Stomach smooth muscle (tissue), 2 donors: Measurements from ENCODE around the gene MTA3.

ENCODE experiments used
- H3K27ac ChIP-seq: one replicate; pipeline ENCODE4 v1.7.0; 2013; ENCODE audit warnings: mild to moderate bottlenecking, low read length, inconsistent platforms
- H3K27me3 ChIP-seq, 2 donors: one replicate each; pipeline ENCODE4 v1.7.0; 2013; ENCODE audit warnings: low read length in 2 of 2; ENCODE audit not compliant: insufficient read depth in 2 of 2, control insufficient read depth in 1 of 2
- H3K36me3 ChIP-seq, 2 donors: one replicate each; pipeline ENCODE4 v1.7.0; 2013; ENCODE audit warnings: low read length in 2 of 2; ENCODE audit not compliant: control insufficient read depth in 2 of 2, insufficient read depth in 2 of 2
- H3K4me1 ChIP-seq: one replicate; pipeline ENCODE4 v1.7.0; 2013; ENCODE audit warnings: low read length; ENCODE audit not compliant: control insufficient read depth, insufficient read depth
- H3K4me3 ChIP-seq, 2 donors: one replicate each; pipeline ENCODE4 v1.7.0; 2013; ENCODE audit warnings: low read length in 2 of 2
- H3K9ac ChIP-seq, 2 donors: one replicate each; pipeline ENCODE4 v1.7.0; 2013; ENCODE audit warnings: low read length in 2 of 2, mild to moderate bottlenecking in 1 of 2
- H3K9me3 ChIP-seq, 2 donors: one replicate each; pipeline ENCODE4 v1.7.0; 2013; ENCODE audit warnings: low read length in 2 of 2; ENCODE audit not compliant: control insufficient read depth in 2 of 2
- donor health status: healthy.
- donor health status: Pancreatic carcinoma.

MTA3 gene

GRCh38 chr2:42659609-42660008 is 91.2 kb downstream of the MTA3 start:
- Histone ChIP-seq H3K27ac (no peak overlapping the region), H3K4me1 (no peaks in the 10 kb centered on the region), H3K36me3 (peaks cover 3 to 6% of the 10 kb centered on the region in 2 donors), H3K27me3 (no peaks in the 10 kb centered on the region), H3K4me3 (no peak overlapping the region), H3K9ac (no peak overlapping the region), H3K9me3 (no peaks in the 10 kb centered on the region)

GRCh38 chr2:42663106-42663780 is 94.8 kb downstream of the MTA3 start:
- Histone ChIP-seq H3K9ac (peak overlapping the region in 1 of 2 donors; percentile 42), H3K4me3 (no peak overlapping the region), H3K4me1 (no peaks in the 10 kb centered on the region), H3K27ac (no peak overlapping the region), H3K27me3 (no peaks in the 10 kb centered on the region), H3K36me3 (no peaks in the 10 kb centered on the region), H3K9me3 (no peaks in the 10 kb centered on the region)

- Histone ChIP-seq H3K27me3 (no peaks in the 10 kb centered on the region), H3K27ac (no peak overlapping the region), H3K9me3 (no peaks in the 10 kb centered on the region), H3K4me1 (no peaks in the 10 kb centered on the region), H3K9ac (no peak overlapping the region), H3K36me3 (no peaks in the 10 kb centered on the region), H3K4me3 (no peak overlapping the region)
These were observed 95.4 kb downstream of the MTA3 start for GRCh38 chr2:42663828-42664227.

DNA sequence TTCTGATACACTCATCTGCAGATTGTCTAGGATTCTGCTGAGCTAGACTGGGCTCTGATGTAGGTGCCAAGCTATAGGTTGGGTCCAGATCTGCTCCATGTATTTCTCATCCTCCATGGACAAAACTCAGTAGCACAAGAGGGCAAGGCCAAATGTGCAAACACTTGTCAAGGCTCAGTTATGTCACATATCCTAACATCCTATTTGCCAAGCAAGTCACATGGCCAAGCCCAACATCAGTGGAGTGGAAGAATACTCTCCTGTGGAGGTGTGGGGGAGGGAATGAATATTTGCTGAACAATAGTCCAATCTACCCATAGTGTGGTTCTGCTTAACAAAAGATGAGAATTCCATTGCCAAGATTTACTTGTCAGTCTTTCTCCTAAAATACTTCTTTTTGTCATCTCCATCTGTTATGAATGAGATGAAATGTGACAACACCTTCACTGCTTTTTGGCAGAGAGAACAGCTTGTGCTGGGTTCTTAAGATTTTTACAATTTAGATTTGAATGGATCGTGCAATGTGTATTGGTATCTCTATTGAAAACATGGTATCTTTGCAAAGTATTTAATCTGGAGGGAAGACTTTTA is 105.7 kb downstream of the MTA3 start:
- Histone ChIP-seq H3K4me1 (no peaks in the 10 kb centered on the region), H3K36me3 (no peaks in the 10 kb centered on the region), H3K9ac (no peak overlapping the region), H3K27ac (no peak overlapping the region), H3K27me3 (no peaks in the 10 kb centered on the region), H3K4me3 (no peak overlapping the region), H3K9me3 (no peaks in the 10 kb centered on the region)

DNA sequence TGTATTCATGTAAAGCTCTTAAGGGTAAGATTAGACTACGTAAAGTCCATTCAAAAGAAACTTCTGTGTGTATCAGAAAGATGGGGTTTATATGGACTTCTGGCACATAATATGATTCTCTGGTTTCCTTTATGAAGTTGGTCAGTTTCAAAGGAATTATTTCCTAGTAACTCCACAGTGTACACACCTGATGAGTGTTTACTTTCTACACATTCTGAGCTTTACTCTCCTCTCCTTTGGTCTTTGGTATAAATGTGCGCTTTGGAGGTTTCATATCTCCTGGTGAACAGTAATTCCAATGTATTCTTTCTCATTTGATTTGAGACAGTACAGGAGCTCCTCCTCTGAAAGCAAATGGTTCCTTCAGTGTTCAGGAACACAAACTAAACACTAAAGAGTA is 107.4 kb downstream of the MTA3 start:
- Histone ChIP-seq H3K36me3 (no peaks in the 10 kb centered on the region), H3K27me3 (no peaks in the 10 kb centered on the region), H3K9ac (no peak overlapping the region), H3K9me3 (no peaks in the 10 kb centered on the region), H3K27ac (no peak overlapping the region), H3K4me3 (no peak overlapping the region), H3K4me1 (no peaks in the 10 kb centered on the region)

DNA sequence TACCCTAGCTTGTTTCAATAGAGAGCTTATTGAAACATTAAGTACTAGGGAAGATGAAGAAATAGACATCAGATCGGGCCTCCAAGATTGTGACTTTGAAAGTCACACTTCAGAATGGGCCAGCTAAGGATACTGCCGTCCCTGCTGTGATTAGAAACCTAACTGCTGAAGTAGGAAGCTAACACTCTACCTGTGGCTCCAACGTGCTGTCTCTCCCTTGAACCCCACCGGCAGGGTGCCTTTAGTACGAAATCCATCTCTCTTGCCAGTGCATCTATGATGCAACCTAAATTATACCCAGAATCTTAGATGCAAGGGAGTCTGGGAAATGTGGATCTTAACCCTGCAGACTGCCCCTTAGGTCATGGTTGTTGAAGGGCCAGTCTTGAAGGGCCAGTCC is 116.9 kb downstream of the MTA3 start:
- Histone ChIP-seq H3K27me3 (no peaks in the 10 kb centered on the region), H3K4me3 (no peak overlapping the region), H3K9ac (no peak overlapping the region), H3K36me3 (peaks cover 0 to 2% of the 10 kb centered on the region in 2 donors), H3K27ac (no peak overlapping the region), H3K9me3 (no peaks in the 10 kb centered on the region), H3K4me1 (no peaks in the 10 kb centered on the region)

DNA sequence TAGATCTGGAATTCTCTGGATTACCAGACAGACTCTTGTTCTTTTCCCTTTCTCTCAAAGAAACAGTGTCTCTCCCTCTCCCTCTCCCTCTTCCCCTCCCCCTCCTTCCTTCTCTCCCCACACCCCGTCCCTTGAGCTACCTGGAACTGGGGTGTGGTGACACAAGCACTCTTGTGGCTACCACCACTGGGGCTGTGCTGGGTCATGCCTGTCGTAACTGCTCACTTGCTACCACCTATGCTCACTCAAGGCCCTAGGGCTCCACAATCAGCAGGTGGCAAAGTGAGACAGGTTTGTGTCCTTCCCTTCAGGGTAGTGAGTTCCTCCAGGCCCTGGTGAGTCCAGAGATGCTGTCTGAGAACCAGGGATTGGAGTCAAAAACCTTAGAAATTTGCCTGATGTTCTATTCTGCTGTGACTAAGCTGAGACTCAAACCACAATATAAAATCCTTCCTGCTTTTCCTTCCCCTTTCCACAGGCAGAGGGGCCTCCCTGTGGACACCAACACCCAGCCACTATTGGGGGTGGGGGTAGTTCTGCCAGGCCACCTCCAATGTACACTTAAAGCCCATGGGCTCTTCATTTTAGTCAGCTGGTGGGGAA is 124.7 kb downstream of the MTA3 start:
- no peaks in the 10 kb centered on the region for H3K9me3 ChIP-seq
- no peak overlapping the region for H3K9ac ChIP-seq
- no peaks in the 10 kb centered on the region for H3K27me3 ChIP-seq
- H3K36me3 ChIP-seq, result no peaks in the 10 kb centered on the region
- H3K4me3 ChIP-seq, result no peak overlapping the region
- H3K4me1 ChIP-seq, result no peaks in the 10 kb centered on the region
- no peak overlapping the region for H3K27ac ChIP-seq

DNA sequence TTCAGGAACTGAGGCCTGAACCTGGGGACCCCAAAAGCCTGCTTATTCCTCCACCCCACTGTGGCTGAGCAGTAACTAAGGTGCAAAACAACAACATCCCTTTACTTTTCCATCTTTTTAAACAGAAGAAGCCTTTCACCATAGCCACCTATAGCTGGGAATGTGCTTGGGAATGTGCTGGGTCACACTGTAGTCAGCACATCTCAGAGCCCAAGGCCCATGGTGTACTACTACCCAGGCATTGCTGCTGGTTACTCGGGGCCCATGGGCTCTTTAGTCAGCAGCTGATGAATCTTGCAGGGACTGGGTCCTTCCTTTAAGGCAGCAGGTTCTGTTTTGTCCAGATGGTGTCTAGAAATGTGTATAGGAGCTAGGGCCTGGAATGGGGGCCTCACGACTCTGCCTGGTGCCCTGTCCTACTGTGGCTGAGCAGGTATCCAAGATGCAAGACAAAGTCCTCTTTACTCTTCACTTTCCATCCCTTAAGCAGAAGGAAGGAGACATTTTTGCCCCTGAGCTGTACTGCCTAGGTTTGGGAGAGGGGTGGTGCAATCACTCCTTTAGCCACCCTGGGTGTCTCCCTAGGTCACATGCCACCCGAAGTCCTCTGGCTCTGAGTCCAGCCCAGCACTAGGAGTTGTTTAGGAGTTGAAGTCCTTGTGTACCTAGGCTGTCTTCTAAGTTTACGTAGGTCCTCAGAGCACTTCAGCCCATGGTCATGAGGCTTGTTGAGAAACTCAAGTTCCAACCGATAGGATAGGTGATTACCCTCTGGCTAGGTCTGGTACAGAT is 125.5 kb downstream of the MTA3 start:
- H3K27ac ChIP-seq, result no peak overlapping the region
- no peaks in the 10 kb centered on the region for H3K27me3 ChIP-seq
- no peaks in the 10 kb centered on the region for H3K4me1 ChIP-seq
- no peak overlapping the region for H3K9ac ChIP-seq
- no peaks in the 10 kb centered on the region for H3K9me3 ChIP-seq
- H3K36me3 ChIP-seq, result no peaks in the 10 kb centered on the region
- no peak overlapping the region for H3K4me3 ChIP-seq

GRCh38 chr2:42696987-42697386 is 128.6 kb downstream of the MTA3 start:
- H3K27ac ChIP-seq, result no peak overlapping the region
- H3K9me3 ChIP-seq, result no peaks in the 10 kb centered on the region
- H3K36me3 ChIP-seq, result no peaks in the 10 kb centered on the region
- no peaks in the 10 kb centered on the region for H3K4me1 ChIP-seq
- H3K4me3 ChIP-seq, result no peak overlapping the region
- H3K27me3 ChIP-seq, result no peaks in the 10 kb centered on the region
- H3K9ac ChIP-seq, result no peak overlapping the region

GRCh38 chr2:42698940-42699339 is 130.5 kb downstream of the MTA3 start:
- H3K27ac ChIP-seq, result no peak overlapping the region
- H3K4me1 ChIP-seq, result no peaks in the 10 kb centered on the region
- no peaks in the 10 kb centered on the region for H3K9me3 ChIP-seq
- H3K27me3 ChIP-seq, result no peaks in the 10 kb centered on the region
- H3K9ac ChIP-seq, result no peak overlapping the region
- peaks cover 0 to 2% of the 10 kb centered on the region in 2 donors for H3K36me3 ChIP-seq
- no peak overlapping the region for H3K4me3 ChIP-seq
